Stimulated activated CD8-positive, alpha-beta memory T cell treated with anti-CD3 and anti-CD28 coated beads, Interleukin-7, amount 100 ng/mL, for 1 hour (primary cell): Measurements from ENCODE around the gene PANK2.
"Not testable (repeated sequence)": the region's sequence is repeated elsewhere in the genome, so short reads cannot be mapped to it uniquely, and the experiment has no call there.

Experiments used
- DNase-seq, 2 donors: peaks; one replicate each; pipeline ENCODE4 v3.0.0-alpha.2; 2020; ENCODE audit warnings: low read depth in 2 of 2

PANK2 gene

GRCh38 chr20:3927486-3928291 is 38.5 kb downstream of the PANK2 start:
- no peak for DNase-seq

- no peak for DNase-seq
Measured at GRCh38 chr20:3929713-3930060, 40.5 kb downstream of the PANK2 start.

GRCh38 chr20:3930265-3931206 is 41.3 kb downstream of the PANK2 start:
- no peak for DNase-seq

- no peak for DNase-seq
Measured at GRCh38 chr20:3931664-3932063, 42.5 kb downstream of the PANK2 start.

GRCh38 chr20:3932277-3932676 is 43.1 kb downstream of the PANK2 start:
- no peak for DNase-seq

- no peak for DNase-seq
Measured at GRCh38 chr20:3932681-3933080, 43.5 kb downstream of the PANK2 start.

- no peak for DNase-seq
Measured at GRCh38 chr20:3933218-3933617, 44.0 kb downstream of the PANK2 start.

GRCh38 chr20:3934624-3935023 is 45.4 kb downstream of the PANK2 start:
- no peak for DNase-seq

GRCh38 chr20:3935295-3935955 is 46.2 kb downstream of the PANK2 start:
- DNase-seq, result no peak

- no peak for DNase-seq
Measured at GRCh38 chr20:3935956-3936340, 46.8 kb downstream of the PANK2 start.

- no peak for DNase-seq
Measured at GRCh38 chr20:3937618-3938017, 48.4 kb downstream of the PANK2 start.

- DNase-seq, result no peak
Measured at GRCh38 chr20:3940905-3941304, 51.7 kb downstream of the PANK2 start.

- not testable (repeated sequence) for DNase-seq
Measured at GRCh38 chr20:3946666-3947065, 57.5 kb downstream of the PANK2 start.

- no peak for DNase-seq
Measured at GRCh38 chr20:3964719-3965118, 75.5 kb downstream of the PANK2 start.

- DNase-seq, result no peak
Measured at GRCh38 chr20:3966571-3966970, 77.4 kb downstream of the PANK2 start.

GRCh38 chr20:3970016-3970415 is 80.8 kb downstream of the PANK2 start:
- DNase-seq, result no peak

GRCh38 chr20:3971145-3971544 is 82.0 kb downstream of the PANK2 start:
- no peak for DNase-seq

- no peak for DNase-seq
Measured at GRCh38 chr20:3972161-3972560, 83.0 kb downstream of the PANK2 start.

- not testable (repeated sequence) for DNase-seq
Measured at GRCh38 chr20:3972631-3973030, 83.4 kb downstream of the PANK2 start.

GRCh38 chr20:3973705-3974104 is 84.5 kb downstream of the PANK2 start:
- DNase-seq, result no peak

- no peak for DNase-seq
Measured at GRCh38 chr20:3976511-3976910, 87.3 kb downstream of the PANK2 start.
